ENCODE measurements around the gene UACA. TPM values are rescaled to one million over a fixed set of nuclear protein-coding genes. Genes with fewer than 3 reads are reported as not detected.
"Not testable (repeated sequence)": the region's sequence is repeated elsewhere in the genome, so short reads cannot be mapped to it uniquely, and the experiment has no call there.

Gene UACA, protein sequence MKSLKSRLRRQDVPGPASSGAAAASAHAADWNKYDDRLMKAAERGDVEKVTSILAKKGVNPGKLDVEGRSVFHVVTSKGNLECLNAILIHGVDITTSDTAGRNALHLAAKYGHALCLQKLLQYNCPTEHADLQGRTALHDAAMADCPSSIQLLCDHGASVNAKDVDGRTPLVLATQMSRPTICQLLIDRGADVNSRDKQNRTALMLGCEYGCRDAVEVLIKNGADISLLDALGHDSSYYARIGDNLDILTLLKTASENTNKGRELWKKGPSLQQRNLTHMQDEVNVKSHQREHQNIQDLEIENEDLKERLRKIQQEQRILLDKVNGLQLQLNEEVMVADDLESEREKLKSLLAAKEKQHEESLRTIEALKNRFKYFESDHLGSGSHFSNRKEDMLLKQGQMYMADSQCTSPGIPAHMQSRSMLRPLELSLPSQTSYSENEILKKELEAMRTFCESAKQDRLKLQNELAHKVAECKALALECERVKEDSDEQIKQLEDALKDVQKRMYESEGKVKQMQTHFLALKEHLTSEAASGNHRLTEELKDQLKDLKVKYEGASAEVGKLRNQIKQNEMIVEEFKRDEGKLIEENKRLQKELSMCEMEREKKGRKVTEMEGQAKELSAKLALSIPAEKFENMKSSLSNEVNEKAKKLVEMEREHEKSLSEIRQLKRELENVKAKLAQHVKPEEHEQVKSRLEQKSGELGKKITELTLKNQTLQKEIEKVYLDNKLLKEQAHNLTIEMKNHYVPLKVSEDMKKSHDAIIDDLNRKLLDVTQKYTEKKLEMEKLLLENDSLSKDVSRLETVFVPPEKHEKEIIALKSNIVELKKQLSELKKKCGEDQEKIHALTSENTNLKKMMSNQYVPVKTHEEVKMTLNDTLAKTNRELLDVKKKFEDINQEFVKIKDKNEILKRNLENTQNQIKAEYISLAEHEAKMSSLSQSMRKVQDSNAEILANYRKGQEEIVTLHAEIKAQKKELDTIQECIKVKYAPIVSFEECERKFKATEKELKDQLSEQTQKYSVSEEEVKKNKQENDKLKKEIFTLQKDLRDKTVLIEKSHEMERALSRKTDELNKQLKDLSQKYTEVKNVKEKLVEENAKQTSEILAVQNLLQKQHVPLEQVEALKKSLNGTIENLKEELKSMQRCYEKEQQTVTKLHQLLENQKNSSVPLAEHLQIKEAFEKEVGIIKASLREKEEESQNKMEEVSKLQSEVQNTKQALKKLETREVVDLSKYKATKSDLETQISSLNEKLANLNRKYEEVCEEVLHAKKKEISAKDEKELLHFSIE (N-terminal part only)
- 62.2 TPM for total RNA-seq

DNA sequence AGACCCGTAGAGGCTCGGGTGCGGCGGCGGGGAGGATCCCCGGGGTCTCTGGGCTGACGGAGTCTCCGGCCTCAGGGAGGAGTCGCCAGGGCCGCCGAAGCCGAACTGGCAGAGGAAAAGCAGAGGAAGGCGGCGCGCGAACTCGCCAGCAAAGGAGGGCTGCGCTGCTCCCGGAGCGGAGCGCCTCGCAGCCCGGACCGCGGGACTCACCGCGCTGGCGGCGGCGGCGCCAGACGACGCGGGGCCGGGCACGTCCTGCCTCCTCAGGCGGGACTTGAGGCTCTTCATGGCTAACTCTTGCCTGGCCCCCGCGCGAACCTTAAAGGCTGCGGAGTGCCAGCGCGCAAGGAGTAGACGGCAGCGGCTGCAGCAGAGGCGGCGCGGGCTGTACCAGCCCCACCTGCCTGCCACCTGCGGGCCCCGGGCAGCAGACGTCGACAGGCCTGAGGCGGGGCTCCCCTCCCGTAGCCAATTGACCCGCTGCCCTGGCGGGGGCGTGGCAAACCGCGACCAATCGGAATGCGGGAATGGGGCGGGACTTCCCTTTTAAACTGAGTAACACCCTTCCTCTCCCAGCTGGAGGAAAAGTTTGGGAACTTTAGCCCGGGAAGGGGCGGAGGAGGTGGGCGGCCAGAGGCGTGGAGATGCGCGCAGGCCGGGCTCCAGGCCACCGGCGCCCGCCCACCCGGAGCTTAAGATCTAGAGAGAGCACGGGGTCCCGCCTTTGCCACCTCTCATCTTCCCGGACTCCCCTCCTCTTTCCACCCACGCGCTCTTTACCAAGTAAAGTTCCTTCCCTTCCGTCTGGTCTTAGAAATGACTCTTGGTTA is at the start of gene UACA:
Gene UACA (minus strand): TSS at position 439 of the 830 bp plus-strand sequence. CDS start 151 bp downstream, at position 288.
- DNase-seq (ENCODE audit: low spot score) = peak; percentile 96

DNA sequence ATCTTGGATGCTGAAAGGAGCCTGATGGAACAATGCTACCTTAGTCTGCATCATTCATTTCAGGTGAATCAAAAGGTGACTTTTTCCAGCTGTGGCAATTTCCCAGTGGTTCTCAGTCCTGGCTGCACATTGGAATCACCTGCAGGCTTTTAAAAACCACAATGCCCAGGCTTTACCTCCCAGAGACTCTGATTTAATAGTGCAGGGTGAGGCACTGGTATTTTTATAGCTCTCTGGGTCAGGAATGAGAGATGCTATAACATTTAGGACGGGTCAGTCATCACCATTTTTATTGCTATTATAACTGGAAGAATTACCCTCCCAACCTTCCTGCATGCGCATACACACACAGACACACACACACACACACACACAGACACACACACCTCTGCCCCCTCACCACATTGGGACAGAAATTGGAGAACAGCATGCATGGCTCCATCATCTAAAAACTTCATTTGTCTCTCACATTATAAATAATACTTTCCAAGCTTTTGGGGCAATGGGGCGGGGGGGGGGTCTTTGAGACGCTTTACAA is 49.5 kb upstream of the UACA start:
- no peak for DNase-seq (ENCODE audit: low spot score)

DNA sequence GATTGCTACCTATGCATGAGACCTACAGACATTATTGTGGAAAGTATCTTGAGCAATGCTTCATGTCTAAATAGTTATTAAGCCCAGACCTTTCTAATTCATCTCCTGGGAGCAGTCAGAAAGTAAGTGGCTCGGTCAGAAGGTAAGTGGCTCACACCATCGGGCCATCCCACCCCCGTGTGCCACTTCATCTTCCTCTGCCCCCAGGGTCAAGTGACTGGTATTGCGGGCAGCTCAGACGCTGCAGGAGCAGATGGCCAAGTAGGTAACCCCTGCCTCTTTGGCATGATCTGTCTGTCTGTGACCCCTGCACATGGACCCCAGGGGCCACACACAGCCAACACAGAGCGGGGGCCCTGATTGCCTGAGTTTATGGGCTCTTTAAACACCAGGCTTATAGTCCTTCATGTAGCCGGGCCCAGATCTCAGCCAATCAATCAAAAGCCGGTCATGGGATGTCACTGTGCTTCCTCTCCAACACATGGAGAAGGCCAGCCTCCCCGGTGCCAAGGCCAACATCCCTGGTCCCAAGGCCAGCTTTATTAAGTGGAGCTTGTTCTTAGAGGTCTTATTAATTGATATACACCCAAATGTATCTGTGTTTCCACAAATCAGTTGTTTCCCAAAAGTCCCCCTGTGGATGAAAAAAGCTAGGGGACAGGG is 47.7 kb upstream of the UACA start:
- no peak for DNase-seq (ENCODE audit: low spot score)

DNA sequence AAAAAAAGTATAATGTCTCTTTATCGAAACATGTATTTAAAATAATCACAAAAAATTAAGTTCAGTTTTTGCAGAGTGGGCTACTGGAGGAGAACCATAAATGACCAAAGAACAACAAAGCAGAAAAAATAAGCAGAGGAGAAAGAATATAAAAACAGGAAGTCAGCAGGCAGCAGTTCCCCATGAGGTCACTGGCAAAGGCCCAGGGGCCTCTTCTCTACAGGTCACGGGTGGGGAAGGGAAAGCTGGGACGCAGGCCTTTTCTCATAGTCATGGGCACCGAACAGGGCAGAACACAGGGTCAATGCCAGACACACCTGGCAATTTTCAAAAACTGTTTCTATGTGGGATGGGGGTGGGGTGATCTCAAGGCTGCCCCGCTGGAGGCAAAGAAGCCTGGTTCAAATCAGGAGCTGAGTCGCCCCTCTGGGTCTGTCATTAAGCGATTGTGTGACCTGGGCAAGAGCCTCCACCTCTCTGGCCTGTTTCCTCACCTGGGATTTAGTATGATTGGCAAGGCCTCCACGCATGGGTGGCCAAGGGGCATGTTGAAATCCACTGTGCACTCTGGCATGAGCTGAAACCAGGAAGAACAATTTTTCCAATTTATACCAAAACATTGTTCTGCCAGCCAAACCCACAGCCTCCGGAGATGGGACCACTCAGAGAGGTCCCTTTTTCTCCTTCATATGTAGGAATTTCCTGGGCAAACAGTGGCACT is 43.8 kb upstream of the UACA start:
- DNase-seq (ENCODE audit: low spot score) = peak; percentile 55

DNA sequence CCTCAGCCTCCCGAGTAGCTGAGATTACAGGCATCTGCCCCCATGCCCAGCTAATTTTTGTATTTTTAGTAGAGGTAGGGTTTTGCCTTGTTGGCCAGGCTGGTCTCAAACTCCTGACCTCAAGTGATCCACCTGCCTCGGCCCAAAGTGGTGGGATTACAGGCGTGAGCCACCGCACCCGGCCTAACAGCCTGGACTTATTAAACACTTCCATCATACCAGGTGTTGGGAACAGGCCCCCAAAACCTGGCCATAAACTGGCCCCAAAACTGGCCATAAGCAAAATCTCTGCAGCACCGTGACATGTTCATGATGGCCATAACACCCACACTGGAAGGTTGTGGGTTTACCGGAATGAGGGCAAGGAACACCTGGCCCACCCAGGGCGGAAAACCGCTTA is 41.0 kb upstream of the UACA start:
- DNase-seq (ENCODE audit: low spot score) = not testable (repeated sequence)

DNA sequence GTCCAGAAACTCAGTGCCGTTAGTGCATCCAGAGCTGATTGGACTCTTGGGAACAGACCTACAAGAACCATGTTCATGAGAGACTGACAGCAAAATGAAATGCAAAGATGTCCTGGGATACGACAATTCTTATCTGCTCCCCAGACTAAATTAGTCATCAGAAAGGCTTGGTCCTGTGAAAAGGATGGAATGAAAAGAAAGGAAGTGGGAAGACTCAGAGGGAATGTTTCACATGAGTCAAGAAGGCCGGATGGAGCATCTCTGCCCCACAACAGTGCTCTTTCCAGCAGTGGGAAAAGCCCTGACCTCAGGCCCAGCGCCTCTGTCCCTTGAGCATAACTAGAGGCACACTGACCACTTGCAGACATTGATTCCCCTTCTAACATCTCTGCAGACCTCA is 39.3 kb upstream of the UACA start:
- DNase-seq (ENCODE audit: low spot score) = no peak

DNA sequence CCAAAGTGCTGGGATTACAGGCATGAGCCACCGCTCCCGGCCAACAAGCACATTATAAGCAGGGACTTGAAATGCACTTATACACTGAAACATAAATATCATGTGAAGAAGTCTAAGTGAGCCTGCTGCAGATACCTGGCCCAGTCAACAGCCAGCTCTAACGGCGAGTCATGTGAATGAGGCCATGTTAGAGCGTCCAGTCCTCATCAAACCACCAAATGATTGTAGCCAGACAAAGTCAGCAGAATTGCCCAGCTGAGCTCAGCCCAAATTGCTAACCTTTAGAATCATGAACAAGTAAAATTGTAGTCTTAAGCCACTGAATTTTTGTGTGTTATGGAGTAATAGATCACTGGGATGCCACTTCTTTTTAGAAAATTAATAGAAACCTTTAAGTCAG is 37.8 kb upstream of the UACA start:
- DNase-seq (ENCODE audit: low spot score) = no peak

DNA sequence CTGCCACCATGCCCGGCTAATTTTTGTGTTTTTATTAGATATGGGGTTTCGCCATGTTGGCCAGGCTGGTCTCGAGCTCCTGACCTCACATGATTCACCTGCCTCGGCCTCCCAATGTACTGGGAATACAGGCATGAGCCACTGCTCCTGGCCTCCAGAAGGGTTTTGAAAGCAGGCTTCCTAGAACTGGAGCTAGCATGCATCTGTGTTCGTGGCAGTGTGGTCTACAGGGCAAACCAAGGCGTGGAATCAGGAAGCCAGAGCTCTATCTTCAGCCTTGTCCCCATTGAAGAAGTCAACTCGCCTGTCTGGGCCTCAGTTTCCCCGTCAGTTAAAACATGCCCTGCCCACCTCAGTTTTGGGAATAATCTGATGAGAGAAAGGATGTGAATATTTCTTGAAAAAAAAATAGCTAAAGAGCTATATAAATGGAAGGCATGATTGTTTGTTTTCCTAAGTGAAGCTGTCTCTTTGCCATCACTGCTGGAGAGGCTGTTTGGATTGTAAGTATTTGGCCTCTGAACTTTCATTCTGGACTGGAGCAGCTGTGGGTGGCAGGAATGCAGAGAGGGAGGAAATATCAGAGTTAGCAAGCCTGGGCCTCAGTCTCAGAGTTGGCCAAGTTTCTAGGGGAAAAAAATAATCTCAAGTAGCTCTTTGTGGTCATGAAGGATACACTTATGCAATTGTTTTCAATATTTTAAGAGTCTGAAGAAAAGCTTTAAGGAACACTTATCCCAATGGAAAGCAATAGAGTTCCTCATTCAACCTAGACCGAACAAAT is 36.5 kb upstream of the UACA start:
- DNase-seq (ENCODE audit: low spot score) = peak; percentile 78

DNA sequence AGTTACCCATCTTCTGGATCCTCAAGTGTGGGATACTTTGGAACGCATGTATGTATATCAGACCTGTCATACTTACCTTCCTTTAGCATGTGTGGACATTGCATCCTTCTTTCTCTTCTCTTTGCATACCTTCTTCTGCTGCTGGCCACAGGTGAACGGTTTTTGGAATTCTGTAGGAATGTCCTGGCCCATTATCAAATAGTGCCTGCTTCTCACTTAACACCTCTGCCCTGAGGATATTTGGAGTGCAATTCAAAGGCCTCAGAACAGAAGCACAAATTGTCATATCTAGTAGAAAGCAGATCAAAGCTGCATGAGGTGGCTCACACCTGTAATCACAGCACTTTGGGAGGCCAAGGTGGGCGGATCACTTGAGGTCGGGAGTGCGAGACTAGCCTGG is 34.1 kb upstream of the UACA start:
- no peak for DNase-seq (ENCODE audit: low spot score)

DNA sequence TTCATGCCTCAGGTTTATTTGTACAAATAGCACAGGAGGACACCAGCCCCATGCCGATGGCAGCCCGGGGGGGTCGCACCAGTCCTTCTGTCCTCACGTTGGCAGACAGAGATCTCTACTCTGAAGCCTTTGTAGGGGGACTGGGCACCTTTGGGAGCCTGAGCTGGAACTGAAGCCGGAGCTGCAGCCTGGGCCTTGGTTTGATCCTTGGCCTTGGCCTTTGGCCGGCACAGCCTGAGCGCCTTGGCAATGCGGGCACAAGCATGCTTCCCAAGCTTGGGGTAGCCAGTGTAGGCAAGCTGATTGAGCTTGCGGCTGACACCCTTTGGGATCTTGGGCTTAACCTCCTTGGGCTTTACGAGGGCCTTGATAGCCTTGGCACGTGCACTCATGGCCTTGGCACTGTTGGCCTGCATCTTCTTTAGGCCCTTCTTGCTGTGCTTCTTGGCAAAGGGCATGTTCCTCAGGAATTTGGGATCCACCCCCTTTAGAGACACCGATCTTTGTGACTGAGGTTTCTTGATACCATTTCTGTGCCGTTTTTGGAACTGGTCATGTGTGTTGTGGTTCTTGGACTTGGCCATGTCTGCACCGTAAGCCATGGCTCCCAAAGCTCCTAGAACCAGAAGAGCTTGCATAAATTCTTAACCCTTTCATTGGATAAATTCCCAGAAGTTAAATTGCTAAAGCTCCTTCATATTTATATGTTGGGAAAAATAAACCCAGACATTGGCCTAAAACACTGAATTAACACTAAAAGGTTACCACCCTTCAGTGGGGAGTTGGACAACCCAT is 33.4 kb upstream of the UACA start:
- no peak for DNase-seq (ENCODE audit: low spot score)

DNA sequence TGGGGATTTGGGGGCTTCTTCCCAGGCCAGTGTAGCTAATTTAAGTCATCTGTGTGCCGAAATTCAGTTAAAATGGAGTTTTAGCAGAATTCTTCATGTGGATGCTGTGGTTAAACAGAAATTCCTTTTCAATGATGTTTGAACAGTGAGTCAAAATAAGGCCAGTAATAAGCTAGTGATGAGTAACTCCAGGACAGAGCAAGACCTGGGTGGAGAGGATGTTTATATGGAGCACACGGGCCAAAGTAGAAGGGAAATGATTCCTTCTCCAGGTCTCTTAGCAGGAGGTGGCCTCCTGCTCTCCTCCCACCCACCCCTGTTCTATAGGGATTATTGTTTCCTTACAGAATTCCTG is 31.9 kb upstream of the UACA start:
- DNase-seq (ENCODE audit: low spot score) = no peak

DNA sequence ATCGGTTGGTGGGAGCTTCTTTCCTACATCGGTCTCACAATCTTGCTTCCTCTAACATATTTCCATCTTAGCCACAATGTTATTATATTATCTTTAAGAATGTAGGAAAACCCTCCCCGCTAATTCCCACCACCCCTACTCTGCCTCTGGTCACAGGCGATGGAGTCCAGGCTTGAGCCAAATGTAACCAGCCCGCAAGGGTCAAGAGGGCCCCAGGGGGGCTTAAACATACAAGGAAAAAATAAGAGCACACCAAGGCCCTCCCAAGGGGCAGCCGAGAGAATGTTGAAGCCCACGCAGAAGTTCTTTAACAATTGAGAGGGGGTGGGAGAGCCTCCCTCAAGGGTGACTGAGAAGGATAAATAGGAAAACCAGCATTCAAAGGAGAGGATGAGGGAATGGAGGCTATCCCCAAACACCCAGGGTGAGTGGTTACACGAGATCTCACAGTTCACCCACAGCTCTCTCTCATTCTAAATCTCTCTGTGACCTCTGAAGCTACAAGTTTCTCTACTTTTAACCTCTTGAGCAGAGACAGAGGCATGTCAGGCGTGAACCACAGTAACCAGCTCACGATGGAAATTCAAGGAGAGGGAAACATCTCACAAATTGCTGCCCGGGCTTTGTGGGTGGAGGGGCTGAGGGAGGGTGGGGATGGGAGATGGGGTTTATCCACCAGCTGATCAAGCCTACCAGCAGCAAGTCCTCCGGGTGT is 31.4 kb upstream of the UACA start:
- no peak for DNase-seq (ENCODE audit: low spot score)

DNA sequence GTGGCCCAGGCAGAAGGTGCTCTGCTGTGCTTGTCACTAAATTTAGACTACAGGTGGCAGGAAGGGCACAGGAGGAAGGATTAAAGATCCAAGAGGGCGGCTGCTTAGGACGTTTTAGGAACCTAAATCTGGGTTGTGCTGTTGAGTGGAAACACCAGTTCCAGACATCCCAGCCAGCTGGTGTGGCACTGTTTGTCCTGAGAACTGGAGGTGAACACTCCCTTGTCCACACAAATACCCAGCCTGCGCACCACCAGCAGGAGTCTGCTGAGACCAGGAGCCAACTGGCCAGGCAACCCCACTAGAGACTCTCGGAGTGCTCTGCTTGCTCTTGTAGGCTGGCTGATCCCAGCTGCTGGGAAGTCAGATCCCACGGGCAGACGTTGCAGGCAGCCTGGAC is 30.3 kb upstream of the UACA start:
- no peak for DNase-seq (ENCODE audit: low spot score)

DNA sequence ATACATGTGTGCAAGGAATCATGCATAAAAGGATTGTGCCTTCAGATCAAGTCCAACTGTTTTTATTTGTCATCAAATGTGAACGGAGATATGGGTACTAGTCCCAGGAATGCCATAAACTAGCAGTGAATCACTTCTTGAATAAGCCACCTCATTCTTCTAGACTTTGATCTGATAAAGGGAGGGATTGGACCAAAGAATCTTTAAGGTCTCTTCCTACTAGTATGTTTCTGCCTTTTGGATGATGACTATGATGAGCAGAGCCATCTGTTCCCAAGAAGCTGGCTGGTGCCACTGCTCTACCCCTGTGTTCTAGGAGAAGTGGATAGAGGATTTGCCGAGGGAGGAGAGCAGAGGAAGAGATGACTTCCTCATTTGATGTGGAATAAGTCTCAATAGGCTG is 28.8 kb upstream of the UACA start:
- DNase-seq (ENCODE audit: low spot score) = no peak

DNA sequence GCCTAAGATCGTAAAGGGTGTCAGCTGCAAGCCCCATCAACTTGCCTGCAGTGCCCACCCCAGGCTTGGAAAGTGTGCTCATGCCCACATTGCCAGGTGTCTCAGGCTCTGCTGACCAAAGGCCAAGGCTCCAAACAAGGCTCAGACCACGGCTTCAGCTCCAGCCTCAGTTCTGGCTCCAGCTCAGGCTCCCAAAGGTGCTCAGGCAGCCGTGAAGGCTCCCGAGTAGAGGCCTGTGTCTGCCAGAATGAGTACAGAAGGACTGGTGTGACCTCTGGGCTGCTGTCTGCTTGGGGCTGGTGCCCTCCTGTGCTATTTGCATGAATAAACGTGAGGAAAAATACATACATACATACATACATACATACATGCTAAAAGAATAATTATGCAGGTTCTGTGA is 27.9 kb upstream of the UACA start:
- no peak for DNase-seq (ENCODE audit: low spot score)

DNA sequence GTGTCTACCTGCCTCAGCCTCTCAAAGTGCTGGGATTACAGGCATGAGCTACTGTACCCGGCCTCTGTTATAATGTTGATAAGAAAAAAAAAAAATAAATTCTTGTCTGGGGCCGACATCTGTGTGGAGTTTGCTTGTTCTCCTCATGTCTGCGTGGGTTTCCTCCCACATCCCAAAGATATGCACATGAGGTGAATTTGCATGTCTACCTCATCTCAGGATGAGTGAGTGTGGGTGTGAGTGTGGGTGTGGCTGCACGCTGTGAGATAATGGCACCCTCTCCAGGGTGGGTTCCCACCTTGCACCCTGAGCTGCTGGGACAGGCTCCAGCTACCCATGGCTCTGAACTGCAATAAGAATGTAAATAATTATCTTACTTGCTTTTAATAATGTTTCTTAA is 25.9 kb upstream of the UACA start:
- no peak for DNase-seq (ENCODE audit: low spot score)
